Cardiac muscle cell (in vitro differentiated cells and primary cell): ENCODE data around the gene ZNF804B. TPM values are rescaled to one million over a fixed set of nuclear protein-coding genes. Genes with fewer than 3 reads are reported as not detected.

Experiments used
- DNase-seq, 2 donors: peaks; one replicate each; pipeline versions ENCODE4 v3.0.0 to v3.0.0-alpha.2; 2010 to 2017; ENCODE audit warnings: low read depth in 1 of 2, low spot score in 1 of 2
- H3K27ac ChIP-seq: fragments of 200-600 bp; sonication (generic); 2 replicates; pipeline ENCODE4 v1.5.1; 2016
- H3K27me3 ChIP-seq: fragments of 200-600 bp; sonication (generic); 2 replicates; pipeline ENCODE4 v1.6.0; 2016; ENCODE audit warnings: control low read depth
- H3K36me3 ChIP-seq: fragments of 200-600 bp; sonication (generic); 2 replicates; pipeline ENCODE4 v1.5.1; 2016; ENCODE audit warnings: control low read depth
- H3K4me1 ChIP-seq: fragments of 200-600 bp; sonication (generic); 2 replicates; pipeline ENCODE4 v1.8.1; 2017; ENCODE audit warnings: low read depth, mild to moderate bottlenecking, mixed run types
- H3K4me3 ChIP-seq: fragments of 200-600 bp; sonication (generic); 2 replicates; pipeline ENCODE4 v1.5.1; 2016; ENCODE audit warnings: mild to moderate bottlenecking
- H3K9me3 ChIP-seq: fragments of 200-600 bp; sonication (generic); 2 replicates; pipeline ENCODE4 v1.5.1; 2017; ENCODE audit warnings: low read depth, mild to moderate bottlenecking, control low read depth
- CTCF ChIP-seq: IDR thresholded peaks from 2 replicates; pipeline ENCODE4 v1.5.1; 2012; ENCODE audit warnings: low read depth, mild to moderate bottlenecking, low read length
- polyA plus RNA-seq: library from polyadenylated mRNA; unstranded; fragments of >200 nt; fragmentation: Nextera tagmentation; extraction: Ambion mirVana; gene quantifications from 2 replicates; pipeline ENCODE4 v1.2.1, GENCODE V29; 2016
- total RNA-seq: library from RNA; depleted of rRNA; stranded (reverse); fragments of >200 nt; gene quantifications from 2 replicates; pipeline ENCODE4 v1.2.3, GENCODE V29; 2016

Gene ZNF804B
- total and polyA plus RNA-seq, 2 experiments from 2014 or later, result 0.06 TPM; not detected in 1

DNA sequence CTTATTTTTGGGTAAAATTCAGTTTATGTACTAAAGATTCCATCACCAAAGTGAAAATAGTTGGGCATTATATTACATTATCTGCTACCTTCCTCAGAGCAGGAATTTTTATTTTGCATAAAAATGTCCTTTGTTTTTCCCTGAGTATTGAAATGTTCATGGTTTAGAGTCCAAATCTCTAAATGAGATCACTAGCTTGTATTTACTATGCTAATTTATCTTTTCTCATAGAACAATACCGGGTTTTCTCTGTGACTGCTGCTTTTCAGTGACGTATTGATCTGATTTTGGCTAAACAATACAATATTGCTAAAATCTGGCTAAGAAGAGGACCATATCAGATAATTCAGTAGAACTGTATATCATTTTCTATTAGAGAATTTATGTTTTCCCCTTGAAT lies 125.6 kb downstream of the ZNF804B start:
- H3K4me3 ChIP-seq, result no peak overlapping the region
- DNase-seq, result no peak
- H3K27ac ChIP-seq, result no peak overlapping the region
- H3K36me3 ChIP-seq, result no peaks in the 10 kb centered on the region
- no peaks in the 10 kb centered on the region for H3K27me3 ChIP-seq
- H3K4me1 ChIP-seq, result no peaks in the 10 kb centered on the region
- H3K9me3 ChIP-seq, result no peaks in the 10 kb centered on the region
- no peak for TF ChIP-seq CTCF

DNA sequence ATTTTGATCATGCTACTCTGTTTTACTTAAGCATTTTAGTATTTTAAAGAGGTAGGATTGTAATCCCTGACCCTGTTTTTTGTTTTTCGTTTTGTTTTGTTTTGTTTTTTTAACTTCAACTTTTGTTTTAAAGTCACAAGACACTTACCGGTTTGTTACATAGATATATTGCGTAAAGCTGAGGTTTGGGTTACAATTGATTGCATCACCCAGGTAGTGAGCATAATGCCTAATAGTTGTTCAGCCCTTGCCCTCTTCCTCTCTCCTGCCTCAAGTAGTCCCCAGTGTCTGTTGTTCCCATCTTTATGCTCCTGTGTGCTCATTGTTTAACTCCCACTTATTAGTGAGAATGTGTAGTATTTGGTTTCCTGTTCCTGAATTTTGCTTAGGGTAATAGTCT lies 129.2 kb downstream of the ZNF804B start:
- no peaks in the 10 kb centered on the region for H3K27me3 ChIP-seq
- H3K36me3 ChIP-seq, result no peaks in the 10 kb centered on the region
- H3K4me3 ChIP-seq, result no peak overlapping the region
- DNase-seq, result no peak
- no peaks in the 10 kb centered on the region for H3K9me3 ChIP-seq
- no peak overlapping the region for H3K27ac ChIP-seq
- no peak for TF ChIP-seq CTCF
- H3K4me1 ChIP-seq, result no peaks in the 10 kb centered on the region

GRCh38 chr7:88910516-88910915 lies 151.0 kb downstream of the ZNF804B start:
- no peak for TF ChIP-seq CTCF
- no peak overlapping the region for H3K27ac ChIP-seq
- H3K36me3 ChIP-seq, result no peaks in the 10 kb centered on the region
- DNase-seq, result no peak
- no peaks in the 10 kb centered on the region for H3K9me3 ChIP-seq
- no peaks in the 10 kb centered on the region for H3K4me1 ChIP-seq
- no peak overlapping the region for H3K4me3 ChIP-seq
- H3K27me3 ChIP-seq, result no peaks in the 10 kb centered on the region

- DNase-seq, result no peak
- Histone ChIP-seq H3K27ac (no peak overlapping the region), H3K4me1 (no peaks in the 10 kb centered on the region), H3K27me3 (no peaks in the 10 kb centered on the region), H3K4me3 (no peak overlapping the region), H3K9me3 (no peaks in the 10 kb centered on the region), H3K36me3 (no peaks in the 10 kb centered on the region)
- no peak for TF ChIP-seq CTCF
Observed at GRCh38 chr7:88912852-88913251, 153.4 kb downstream of the ZNF804B start.

- no peak for DNase-seq
- no peak for TF ChIP-seq CTCF
- Histone ChIP-seq H3K36me3 (no peaks in the 10 kb centered on the region), H3K4me3 (no peak overlapping the region), H3K27ac (no peak overlapping the region), H3K9me3 (no peaks in the 10 kb centered on the region), H3K4me1 (no peaks in the 10 kb centered on the region), H3K27me3 (no peaks in the 10 kb centered on the region)
Observed at GRCh38 chr7:88915615-88916014, 156.1 kb downstream of the ZNF804B start.

- DNase-seq, result no peak
- Histone ChIP-seq H3K4me1 (no peaks in the 10 kb centered on the region), H3K9me3 (no peaks in the 10 kb centered on the region)
Observed at GRCh38 chr7:88919478-88920131, 160.1 kb downstream of the ZNF804B start.

More at GRCh38 chr7:88919478-88920131, 160.1 kb downstream of the ZNF804B start:
- no peaks in the 10 kb centered on the region for H3K27me3 ChIP-seq
- H3K27ac ChIP-seq, result no peak overlapping the region
- no peak overlapping the region for H3K4me3 ChIP-seq
- no peak for TF ChIP-seq CTCF
- H3K36me3 ChIP-seq, result no peaks in the 10 kb centered on the region
